ENCODE data around the gene EXOC4. TPM values are rescaled to one million over a fixed set of nuclear protein-coding genes. Genes with fewer than 3 reads are reported as not detected.

EXOC4 gene
- total RNA-seq, 4 donors from 2014 or later: 36.9 to 78.0 (median 52.2) TPM

GRCh38 chr7:133771788-133772419 lies 519.0 kb downstream of the EXOC4 start:
- Histone ChIP-seq H3K36me3 (no peaks in the 10 kb centered on the region), H3K27me3 (no peaks in the 10 kb centered on the region), H3K4me1 (peaks cover 0 to 5% of the 10 kb centered on the region in 2 donors), H3K4me3 (no peak overlapping the region), H3K27ac (no peak overlapping the region), H3K9me3 (no peaks in the 10 kb centered on the region)
- in situ Hi-C loops (cut with MboI; ENCODE audit: low sequenced_read_pairs in 4 of 4): no loop called here
- TF ChIP-seq CTCF (IDR thresholded peaks at IDR 0.05 in 4 of 5, conservative IDR thresholded peaks at IDR 0.05 in 1 of 5) (no peak), POLR2A (IDR thresholded peaks at IDR 0.05) (no peak)
- ATAC-seq (no peak), DNase-seq (no peak)
- intact Hi-C loops (cut with DNase I; ENCODE audit: low total_unique reads): no loop called here

GRCh38 chr7:133773601-133774000 lies 520.7 kb downstream of the EXOC4 start:
- TF ChIP-seq CTCF (IDR thresholded peaks at IDR 0.05 in 4 of 5, conservative IDR thresholded peaks at IDR 0.05 in 1 of 5): no peak
- TF ChIP-seq POLR2A (IDR thresholded peaks at IDR 0.05): no peak
- intact Hi-C loops (cut with DNase I; ENCODE audit: low total_unique reads) (no loop called here), in situ Hi-C loops (cut with MboI; ENCODE audit: low sequenced_read_pairs in 4 of 4) (no loop called here)
- Histone ChIP-seq H3K9me3 (no peaks in the 10 kb centered on the region), H3K4me3 (no peak overlapping the region), H3K27me3 (no peaks in the 10 kb centered on the region), H3K36me3 (no peaks in the 10 kb centered on the region), H3K27ac (no peak overlapping the region), H3K4me1 (peaks cover 0 to 5% of the 10 kb centered on the region in 2 donors)
- DNase-seq (no peak), ATAC-seq (no peak)

GRCh38 chr7:133775201-133775600 lies 522.3 kb downstream of the EXOC4 start:
- in situ Hi-C loops (cut with MboI; ENCODE audit: low sequenced_read_pairs in 4 of 4) (no loop called here), intact Hi-C loops (cut with DNase I; ENCODE audit: low total_unique reads) (no loop called here)
- Histone ChIP-seq H3K27ac (no peak overlapping the region), H3K4me3 (no peak overlapping the region), H3K27me3 (no peaks in the 10 kb centered on the region), H3K4me1 (peaks cover 0 to 5% of the 10 kb centered on the region in 2 donors), H3K9me3 (no peaks in the 10 kb centered on the region), H3K36me3 (no peaks in the 10 kb centered on the region)
- TF ChIP-seq POLR2A (IDR thresholded peaks at IDR 0.05) (no peak), CTCF (IDR thresholded peaks at IDR 0.05 in 4 of 5, conservative IDR thresholded peaks at IDR 0.05 in 1 of 5) (no peak)
- ATAC-seq (no peak), DNase-seq (no peak)

DNA sequence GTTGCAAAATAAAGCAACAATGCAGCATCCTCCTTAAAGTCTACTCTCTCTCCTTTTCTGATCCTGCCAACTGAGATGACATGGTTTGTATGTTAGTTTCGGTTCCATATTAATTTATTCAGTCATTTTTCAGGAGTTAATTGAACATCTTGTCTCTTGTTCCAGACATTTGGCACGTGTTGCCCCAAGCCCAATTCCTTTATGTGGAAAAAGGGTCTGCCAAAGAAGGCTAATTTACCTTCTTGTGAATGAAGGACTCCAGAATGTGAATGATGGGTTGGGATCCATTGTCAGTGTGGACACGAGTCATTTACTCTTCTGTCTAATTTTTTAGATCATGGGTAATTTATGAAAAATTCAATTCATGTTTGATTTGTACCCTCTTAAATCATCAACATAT lies 523.4 kb downstream of the EXOC4 start:
- TF ChIP-seq CTCF (IDR thresholded peaks at IDR 0.05 in 4 of 5, conservative IDR thresholded peaks at IDR 0.05 in 1 of 5) (no peak), POLR2A (IDR thresholded peaks at IDR 0.05) (no peak)
- in situ Hi-C loops (cut with MboI; ENCODE audit: low sequenced_read_pairs in 4 of 4): no loop called here
- H3K27me3 ChIP-seq: no peaks in the 10 kb centered on the region
- intact Hi-C loops (cut with DNase I; ENCODE audit: low total_unique reads): no loop called here
- peaks cover 0 to 2% of the 10 kb centered on the region in 2 donors for H3K4me1 ChIP-seq
- no peak overlapping the region for H3K27ac ChIP-seq
- H3K36me3 ChIP-seq: no peaks in the 10 kb centered on the region
- ATAC-seq (no peak), DNase-seq (no peak)
- H3K9me3 ChIP-seq: no peaks in the 10 kb centered on the region
- no peak overlapping the region for H3K4me3 ChIP-seq

DNA sequence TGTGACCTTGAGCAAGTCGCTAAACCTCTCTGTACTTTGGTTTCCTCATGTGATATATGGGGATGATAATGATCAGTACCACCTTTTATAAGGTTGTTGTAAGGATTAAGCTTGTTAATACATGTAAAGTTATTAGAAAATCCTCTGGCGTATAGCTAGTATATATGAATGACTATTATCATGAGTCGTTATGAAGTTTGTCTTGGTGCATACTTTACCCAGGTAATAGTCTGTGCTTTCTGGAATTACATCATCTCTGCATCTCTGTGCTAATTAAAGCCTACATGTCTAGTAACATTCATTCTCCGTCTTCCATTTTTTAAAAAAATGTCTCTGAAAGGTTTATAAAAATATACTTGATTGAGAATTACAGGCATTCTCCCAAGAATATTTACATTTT lies 524.8 kb downstream of the EXOC4 start:
- H3K4me1 ChIP-seq: no peaks in the 10 kb centered on the region
- ATAC-seq (no peak), DNase-seq (no peak)
- no peaks in the 10 kb centered on the region for H3K36me3 ChIP-seq
- H3K27me3 ChIP-seq: no peaks in the 10 kb centered on the region
- no peaks in the 10 kb centered on the region for H3K9me3 ChIP-seq
- in situ Hi-C loops (cut with MboI; ENCODE audit: low sequenced_read_pairs in 4 of 4): no loop called here
- no peak for TF ChIP-seq CTCF (IDR thresholded peaks at IDR 0.05 in 4 of 5, conservative IDR thresholded peaks at IDR 0.05 in 1 of 5)
- TF ChIP-seq POLR2A (IDR thresholded peaks at IDR 0.05): no peak
- no peak overlapping the region for H3K4me3 ChIP-seq
- no peak overlapping the region for H3K27ac ChIP-seq
- intact Hi-C loops (cut with DNase I; ENCODE audit: low total_unique reads): no loop called here

Measured in gastrocnemius medialis (tissue), 4 donors.